ENCODE results near the gene EEF2K. TPM values are rescaled to one million over a fixed set of nuclear protein-coding genes. Genes with fewer than 3 reads are reported as not detected.
A peak's percentile ranks its signal among the peaks of the same experiment; 100 is the strongest.

Gene EEF2K
- total RNA-seq (28.7 and 30.0 TPM in 2 replicates), polyA plus RNA-seq (9.8 and 11.8 TPM in 2 replicates), polyA minus RNA-seq (10.2 and 14.7 TPM in 2 replicates)
- total RNA-seq (2013) = 6.7 TPM

GRCh38 chr16:22206013-22206841 is at the start of gene EEF2K:
EEF2K (plus strand) TSS chr16:22206278; CDS start chr16:22225730, 19,452 bp downstream.
- CTCF ChIA-PET = interaction anchor here (0.9 to 9.7 kb wide), 9 partner anchors 11 to 130 kb away, joined by 3 to 89 read pairs (median 11); partner anchors contain the start of gene POLR3E
- H3K4me1 Mint-ChIP-seq = peaks cover 25% of the 10 kb centered on the region
- peak within 1 kb of the TSS; percentile 88 for H3K4me3 Mint-ChIP-seq
- Histone ChIP-seq H3K4me2 (replicated peaks; ENCODE audit: low read depth, low read length, poor library complexity, severe bottlenecking) (peak within 1 kb of the TSS; percentile 99), H4K20me1 (ENCODE audit: control insufficient read depth, insufficient read depth, low read length, poor library complexity, severe bottlenecking) (peaks cover 4% of the 10 kb centered on the region), H3K79me2 (ENCODE audit: control insufficient read depth, insufficient read depth, low read length) (peaks cover 48% of the 10 kb centered on the region), H3K4me1 (ENCODE audit: control insufficient read depth in 2 of 2, insufficient read depth in 2 of 2, low read length in 2 of 2) (peaks cover 10 to 23% of the 10 kb centered on the region in 2 donors), H3K4me3 (ENCODE audit: control extremely low read depth in 1 of 5, extremely low read depth in 1 of 5, insufficient read depth in 1 of 5, low read depth in 2 of 5, low read length in 4 of 5) (peak within 1 kb of the TSS; percentile 60 to 82 (median 80)), H2AFZ (ENCODE audit: insufficient read depth, low read depth, low read length, poor library complexity, severe bottlenecking) (peak within 1 kb of the TSS; percentile 84), H3K9ac (ENCODE audit: low read length) (peak within 1 kb of the TSS; percentile 88), H3K9me3 (ENCODE audit: control extremely low read depth in 1 of 3, control insufficient read depth in 2 of 3, insufficient read depth in 1 of 3, low read length in 2 of 3) (peaks cover 0 to 10% (median 0%) of the 10 kb centered on the region in 3 donors), H3K27ac (ENCODE audit: low read length in 2 of 2) (peak within 1 kb of the TSS; percentile 68 to 86), H3K27me3 (replicated peaks in 1 of 4; ENCODE audit: control extremely low read depth in 1 of 4, control insufficient read depth in 3 of 4, insufficient read depth in 4 of 4, low read length in 3 of 4) (no peaks in the 10 kb centered on the region), H3K36me3 (replicated peaks in 1 of 2; ENCODE audit: control extremely low read depth in 1 of 2, control insufficient read depth in 1 of 2, extremely low read depth in 1 of 2, insufficient read depth in 2 of 2, low read length in 1 of 2) (no peaks in the 10 kb centered on the region)
- no peak for TF ChIP-seq EZH2 (IDR thresholded peaks at IDR 0.05; ENCODE audit: borderline replicate concordance, insufficient read depth, low read depth, low read length, poor library complexity, severe bottlenecking)
- TF ChIP-seq, protein P1, sequence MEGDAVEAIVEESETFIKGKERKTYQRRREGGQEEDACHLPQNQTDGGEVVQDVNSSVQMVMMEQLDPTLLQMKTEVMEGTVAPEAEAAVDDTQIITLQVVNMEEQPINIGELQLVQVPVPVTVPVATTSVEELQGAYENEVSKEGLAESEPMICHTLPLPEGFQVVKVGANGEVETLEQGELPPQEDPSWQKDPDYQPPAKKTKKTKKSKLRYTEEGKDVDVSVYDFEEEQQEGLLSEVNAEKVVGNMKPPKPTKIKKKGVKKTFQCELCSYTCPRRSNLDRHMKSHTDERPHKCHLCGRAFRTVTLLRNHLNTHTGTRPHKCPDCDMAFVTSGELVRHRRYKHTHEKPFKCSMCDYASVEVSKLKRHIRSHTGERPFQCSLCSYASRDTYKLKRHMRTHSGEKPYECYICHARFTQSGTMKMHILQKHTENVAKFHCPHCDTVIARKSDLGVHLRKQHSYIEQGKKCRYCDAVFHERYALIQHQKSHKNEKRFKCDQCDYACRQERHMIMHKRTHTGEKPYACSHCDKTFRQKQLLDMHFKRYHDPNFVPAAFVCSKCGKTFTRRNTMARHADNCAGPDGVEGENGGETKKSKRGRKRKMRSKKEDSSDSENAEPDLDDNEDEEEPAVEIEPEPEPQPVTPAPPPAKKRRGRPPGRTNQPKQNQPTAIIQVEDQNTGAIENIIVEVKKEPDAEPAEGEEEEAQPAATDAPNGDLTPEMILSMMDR (IDR thresholded peaks at IDR 0.05) = peak; percentile 76
- peak; percentile 85 for ATAC-seq (ENCODE audit: low read depth)
- intact Hi-C loops (cut with micrococcal nuclease) = loop anchor here (1.0 to 2.0 kb wide), 5 partner anchors 10 to 91 kb away; partner anchors contain the start of gene POLR3E
- no peaks in the 10 kb centered on the region for H3K27me3 Mint-ChIP-seq
- WGBS (ENCODE audit: insufficient coverage) = under 1% methylated on average over 74 of the region's 74 CpGs
- POLR2A ChIA-PET = interaction anchor here (0.7 to 1.9 kb wide), 7 partner anchors 10 to 91 kb away, joined by 3 to 28 read pairs (median 4); partner anchors contain the start of gene POLR3E
- DNase-seq = peak; percentile 91
- H3K9me3 Mint-ChIP-seq (ENCODE audit: insufficient read depth) = peaks cover 2% of the 10 kb centered on the region
- H3K27ac Mint-ChIP-seq = peak within 1 kb of the TSS; percentile 68

- Mint-ChIP-seq H3K9me3 (ENCODE audit: insufficient read depth) (no peaks in the 10 kb centered on the region), H3K4me3 (no peak overlapping the region), H3K27me3 (peaks cover 27% of the 10 kb centered on the region), H3K4me1 (peaks cover 5% of the 10 kb centered on the region), H3K27ac (no peak overlapping the region)
- H3K79me2 ChIP-seq (ENCODE audit: control insufficient read depth, insufficient read depth, low read length) = no peaks in the 10 kb centered on the region
- no peaks in the 10 kb centered on the region for H3K36me3 ChIP-seq (replicated peaks in 1 of 2; ENCODE audit: control extremely low read depth in 1 of 2, control insufficient read depth in 1 of 2, extremely low read depth in 1 of 2, insufficient read depth in 2 of 2, low read length in 1 of 2)
- ChIA-PET POLR2A (no interaction called here), CTCF (interaction anchor here (1.3 kb wide), 1 partner anchor 28 kb away, joined by 3 read pairs; no protein-coding TSS in a partner anchor)
- no peak overlapping the region for H3K4me3 ChIP-seq (ENCODE audit: control extremely low read depth in 1 of 5, extremely low read depth in 1 of 5, insufficient read depth in 1 of 5, low read depth in 2 of 5, low read length in 4 of 5)
- peaks cover 0 to 11% of the 10 kb centered on the region in 2 donors for H3K4me1 ChIP-seq (ENCODE audit: control insufficient read depth in 2 of 2, insufficient read depth in 2 of 2, low read length in 2 of 2)
- no peak for DNase-seq
- no peak overlapping the region for H2AFZ ChIP-seq (ENCODE audit: insufficient read depth, low read depth, low read length, poor library complexity, severe bottlenecking)
- intact Hi-C loops (cut with micrococcal nuclease) = no loop called here
- H4K20me1 ChIP-seq (ENCODE audit: control insufficient read depth, insufficient read depth, low read length, poor library complexity, severe bottlenecking) = no peaks in the 10 kb centered on the region
- no peaks in the 10 kb centered on the region for H3K9me3 ChIP-seq (ENCODE audit: control extremely low read depth in 1 of 3, control insufficient read depth in 2 of 3, insufficient read depth in 1 of 3, low read length in 2 of 3)
- H3K4me2 ChIP-seq (replicated peaks; ENCODE audit: low read depth, low read length, poor library complexity, severe bottlenecking) = no peak overlapping the region
- no peak overlapping the region for H3K9ac ChIP-seq (ENCODE audit: low read length)
- H3K27me3 ChIP-seq (replicated peaks in 1 of 4; ENCODE audit: control extremely low read depth in 1 of 4, control insufficient read depth in 3 of 4, insufficient read depth in 4 of 4, low read length in 3 of 4) = peaks cover 0 to 32% (median 14%) of the 10 kb centered on the region in 4 experiments
- H3K27ac ChIP-seq (ENCODE audit: low read length in 2 of 2) = no peak overlapping the region
- TF ChIP-seq, protein P1 (IDR thresholded peaks at IDR 0.05) = no peak
- TF ChIP-seq EZH2 (IDR thresholded peaks at IDR 0.05; ENCODE audit: borderline replicate concordance, insufficient read depth, low read depth, low read length, poor library complexity, severe bottlenecking) = no peak
- ATAC-seq (ENCODE audit: low read depth) = no peak
Measured at GRCh38 chr16:22161401-22161800, 44.7 kb upstream of the EEF2K start.
